Stimulated activated CD4-positive, alpha-beta T cell treated with anti-CD3 and anti-CD28 coated beads, Interleukin-1b, Interleukin-23, amount 100 ng/mL, for 1 hour (primary cell): ENCODE measurements around the gene NCK2.
A peak's percentile ranks its signal among the peaks of the same experiment; 100 is the strongest.
"Not testable (repeated sequence)": the region's sequence is repeated elsewhere in the genome, so short reads cannot be mapped to it uniquely, and the experiment has no call there.

ENCODE experiments used
- DNase-seq, 2 donors: peaks; one replicate each; pipeline ENCODE4 v3.0.0-alpha.2; 2020; ENCODE audit warnings: low read depth in 2 of 2

NCK2 gene

DNA sequence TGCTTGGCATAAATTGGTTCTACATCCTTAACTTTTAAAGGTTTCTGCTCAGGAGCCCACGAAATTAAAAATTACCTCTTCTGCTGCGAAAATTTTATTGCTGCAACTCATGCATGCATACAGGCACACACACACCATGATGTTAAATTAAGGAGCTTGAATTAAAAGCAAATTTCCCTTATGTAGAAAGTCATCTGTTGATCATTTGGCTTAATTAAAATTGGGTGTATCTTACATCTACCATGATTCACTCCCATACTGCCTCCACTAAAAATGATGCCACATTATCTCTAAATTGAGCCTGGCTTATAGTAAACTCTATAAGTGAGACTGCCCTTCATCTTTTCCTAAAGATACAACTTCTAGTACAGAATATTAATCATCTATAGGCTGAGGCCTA is 145.4 kb downstream of the NCK2 start:
- DNase-seq = no peak

- no peak for DNase-seq
These were observed 146.1 kb downstream of the NCK2 start for GRCh38 chr2:105890856-105891255.

- DNase-seq = no peak
These were observed 148.6 kb downstream of the NCK2 start for GRCh38 chr2:105893011-105893995.

- no peak for DNase-seq
These were observed 149.7 kb downstream of the NCK2 start for GRCh38 chr2:105894327-105894944.

GRCh38 chr2:105895990-105896764 is 151.5 kb downstream of the NCK2 start:
- DNase-seq = no peak

DNA sequence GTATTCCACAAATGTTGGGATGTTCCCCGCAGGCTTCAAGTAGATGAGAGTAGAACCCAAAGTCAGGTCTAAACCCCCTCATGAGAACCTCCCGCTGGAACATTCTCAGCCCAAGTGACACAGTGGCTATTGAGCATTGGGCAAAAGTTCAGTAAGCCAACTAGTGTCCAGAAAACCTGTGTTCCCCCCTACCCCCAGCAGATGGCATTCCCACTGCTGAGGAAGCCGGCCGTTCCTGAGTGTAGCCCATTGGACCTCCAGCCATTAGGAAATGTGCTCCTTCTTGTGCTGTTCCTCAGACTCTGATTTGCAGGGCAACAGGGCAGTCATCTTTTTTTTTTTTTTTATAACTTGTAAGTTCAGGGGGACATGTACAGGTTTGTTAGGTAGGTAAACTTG is 152.1 kb downstream of the NCK2 start:
- no peak for DNase-seq

DNA sequence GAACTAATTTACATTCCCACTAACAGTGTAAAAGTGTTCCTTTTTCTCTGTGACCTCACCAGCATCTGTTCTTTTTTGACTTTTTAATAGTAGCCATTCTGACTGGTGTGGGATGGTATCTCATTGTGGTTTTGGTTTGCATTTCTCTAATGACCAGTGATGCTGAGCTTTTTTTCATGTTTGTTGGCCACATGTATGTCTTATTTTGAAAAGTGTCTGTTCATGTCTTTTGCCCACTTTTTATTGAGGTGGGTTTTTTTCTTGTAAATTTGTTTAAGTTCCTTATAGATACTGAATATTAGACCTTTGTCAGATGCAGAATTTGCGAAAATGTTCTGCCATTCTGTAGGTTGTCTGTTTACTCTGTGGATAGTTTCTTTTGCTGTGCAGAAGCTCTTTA is 153.0 kb downstream of the NCK2 start:
- DNase-seq = not testable (repeated sequence)

- no peak for DNase-seq
These were observed 158.5 kb downstream of the NCK2 start for GRCh38 chr2:105903051-105903674.

DNA sequence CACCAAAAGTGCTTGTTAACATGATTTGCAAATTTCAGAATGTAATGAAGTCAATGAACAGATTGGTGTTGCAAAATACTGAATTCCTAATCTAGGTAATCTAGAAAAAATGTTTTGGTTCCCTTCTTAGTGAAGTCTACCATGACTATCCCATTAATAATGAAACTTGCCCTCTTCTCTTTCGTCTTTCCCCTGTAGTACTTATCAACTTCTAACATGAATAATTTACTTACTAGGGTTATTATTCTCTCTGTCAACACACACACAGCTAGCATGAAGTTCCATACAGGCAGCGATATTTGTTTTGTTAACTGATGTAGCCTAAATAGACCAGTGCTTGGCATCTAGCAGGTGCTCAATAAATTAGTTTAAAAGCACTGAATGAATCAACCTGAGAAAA is 160.2 kb downstream of the NCK2 start:
- no peak for DNase-seq

GRCh38 chr2:105906481-105906880 is 161.8 kb downstream of the NCK2 start:
- DNase-seq = no peak

GRCh38 chr2:105907184-105907583 is 162.5 kb downstream of the NCK2 start:
- DNase-seq = no peak

DNA sequence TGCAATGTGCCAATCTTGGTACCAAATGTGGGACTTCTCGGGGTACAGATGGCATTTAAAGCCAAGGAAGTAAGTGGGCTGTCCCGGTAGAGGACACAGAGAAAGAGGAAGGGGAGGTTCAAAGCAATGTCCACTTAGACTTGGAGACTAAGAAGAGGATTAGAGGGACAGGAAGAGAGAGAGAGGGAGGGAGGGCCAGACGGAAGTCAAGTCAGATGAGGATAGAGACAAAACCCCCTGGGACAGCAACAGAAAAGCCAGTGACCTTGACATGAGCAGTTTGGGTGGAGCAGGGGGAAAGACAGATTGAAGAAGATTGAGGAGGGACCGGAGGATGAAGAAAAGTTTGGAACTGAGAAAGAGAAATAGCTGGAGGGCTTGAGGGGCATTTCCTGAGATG is 164.5 kb downstream of the NCK2 start:
- no peak for DNase-seq

- no peak for DNase-seq
These were observed 166.0 kb downstream of the NCK2 start for GRCh38 chr2:105910497-105911238.

- no peak for DNase-seq
These were observed 166.7 kb downstream of the NCK2 start for GRCh38 chr2:105911425-105911824.

DNA sequence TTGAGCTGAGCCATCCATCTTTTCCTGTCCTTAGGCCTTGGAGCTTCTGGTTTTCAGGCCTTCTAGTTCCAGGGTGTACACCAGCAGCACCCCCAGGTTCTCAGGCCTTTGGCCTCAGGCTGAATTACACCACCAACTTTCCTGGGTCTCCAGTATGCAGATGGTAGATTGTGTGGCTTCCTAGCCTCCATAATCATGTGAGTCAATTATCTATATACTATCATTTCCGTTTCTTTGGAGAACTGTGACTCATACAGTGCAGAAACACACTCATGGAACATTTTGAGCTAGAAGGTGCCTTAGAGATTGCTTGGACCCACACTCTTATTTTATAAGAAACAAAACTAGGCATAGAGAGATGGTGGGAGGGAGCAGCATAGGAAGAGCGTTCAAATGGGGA is 167.4 kb downstream of the NCK2 start:
- no peak for DNase-seq

DNA sequence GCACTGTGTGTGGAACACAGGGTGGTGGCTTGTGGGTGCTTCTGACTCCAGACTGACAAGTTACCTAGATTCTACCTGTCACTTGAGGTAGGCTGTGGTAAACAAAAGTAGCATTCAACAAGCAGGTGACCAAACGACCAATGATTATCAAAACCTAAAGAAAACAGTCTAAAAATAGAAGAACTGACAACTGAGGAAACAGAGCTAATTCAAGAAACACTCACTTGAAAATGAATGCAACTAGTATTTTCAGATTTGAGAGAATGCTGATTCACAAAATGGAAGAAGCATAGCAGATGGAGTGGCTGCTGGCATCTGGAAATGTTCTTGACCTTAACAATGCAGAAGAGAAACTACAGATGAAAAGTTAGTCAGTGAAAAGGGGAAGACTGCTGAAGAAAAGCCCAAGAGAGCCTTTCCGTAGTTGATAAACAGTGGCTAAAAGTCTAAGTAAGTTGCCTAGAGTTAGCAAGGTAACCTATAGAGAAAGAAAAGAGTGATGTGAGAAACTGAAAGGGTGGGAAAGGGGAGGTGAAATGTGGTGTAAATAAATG is 170.4 kb downstream of the NCK2 start:
- no peak for DNase-seq

DNA sequence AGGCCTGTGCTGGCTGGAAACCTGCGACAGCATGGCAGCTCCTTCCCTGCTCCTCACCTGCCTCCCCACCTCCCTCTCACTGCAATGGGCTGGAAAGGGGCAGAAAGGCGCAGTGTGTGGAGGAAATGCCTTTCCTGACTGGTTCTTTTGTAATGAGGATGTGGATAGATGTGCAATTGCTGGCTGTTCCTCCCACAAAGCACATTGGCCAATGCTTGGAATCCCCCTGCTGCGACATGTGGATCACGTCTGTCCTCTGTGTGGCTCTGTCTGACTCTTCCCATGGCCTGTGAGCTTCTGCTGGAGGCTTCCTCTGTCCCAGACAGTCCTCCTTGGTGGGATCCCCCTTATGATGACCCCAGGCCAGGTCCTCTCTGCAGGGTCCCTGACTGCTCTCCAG is 172.5 kb downstream of the NCK2 start:
- no peak for DNase-seq

DNA sequence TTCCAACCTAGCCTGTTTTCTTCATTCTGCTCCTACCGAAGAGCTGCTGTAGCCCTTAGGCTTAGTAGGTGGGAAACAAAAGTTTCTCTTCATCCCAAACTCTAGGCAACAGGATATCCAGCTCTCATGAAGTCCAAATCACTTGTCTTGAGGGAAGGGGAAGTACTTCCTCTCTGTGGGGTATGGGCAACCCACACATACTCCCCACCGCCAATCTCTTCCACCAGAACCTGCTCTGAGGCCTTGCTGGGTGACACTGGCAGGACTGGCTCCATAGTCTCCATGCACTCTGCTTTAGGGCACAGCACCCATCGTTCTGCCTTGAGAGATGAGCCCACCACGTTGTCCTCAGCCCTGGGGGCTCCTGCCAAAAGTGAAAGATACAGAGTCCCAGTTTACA is 173.0 kb downstream of the NCK2 start:
- no peak for DNase-seq

- no peak for DNase-seq
These were observed 174.6 kb downstream of the NCK2 start for GRCh38 chr2:105919191-105919811.

DNA sequence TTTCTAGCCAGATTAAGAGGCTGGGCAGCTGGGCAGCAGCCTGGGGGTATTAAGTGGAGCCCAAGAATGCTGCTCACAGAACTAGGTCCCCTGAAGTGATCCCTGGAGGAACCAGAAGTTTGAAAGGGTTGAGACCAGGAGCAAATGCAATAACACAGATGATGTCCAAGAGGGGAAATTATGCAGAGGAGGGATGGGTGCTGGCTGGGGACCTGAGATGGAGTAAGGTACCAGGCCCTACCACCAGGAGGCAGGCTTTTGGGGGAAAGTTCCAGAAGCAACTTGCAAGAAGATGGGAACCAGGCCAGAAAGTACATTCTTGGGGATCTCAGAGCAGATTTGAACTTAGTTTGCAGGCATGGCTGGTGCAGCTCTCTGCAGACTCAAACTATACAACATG is 175.1 kb downstream of the NCK2 start:
- DNase-seq = peak; percentile 32 to 35
